H1 (cell line): ENCODE measurements around the gene SRGAP3. TPM values are rescaled to one million over a fixed set of nuclear protein-coding genes. Genes with fewer than 3 reads are reported as not detected.

Experiments used
- CTCF ChIA-PET: fragments of 300-600 bp; sonication (Branson Sonifier 250); formaldehyde crosslinking; loops from one replicate; lab custom pipeline; 2021; ENCODE audit not compliant: partially characterized antibody; lab: Charles Lee
- POLR2A ChIA-PET: fragments of 300-600 bp; sonication (Branson Sonifier 250); formaldehyde crosslinking; loops from one replicate; lab custom pipeline; 2021; ENCODE audit warnings: inconsistent platforms; ENCODE audit not compliant: partially characterized antibody; lab: Charles Lee
- DNase-seq, 2 experiments: peaks; one replicate each; pipeline versions ENCODE4 v3.0.0 to v3.0.0-alpha.2; 2010 to 2022; ENCODE audit warnings: low spot score in 2 of 2, low read depth in 1 of 2, mixed read lengths in 1 of 2
- FAIRE-seq: peaks from 2 replicates; lab custom pipeline; 2011; peaks lifted over from hg19 to GRCh38; lab: Jason Lieb, UNC
- H2AFZ ChIP-seq: 2 replicates; pipeline ENCODE4 v1.8.1; 2012; ENCODE audit warnings: low read length, inconsistent platforms
- H2AK5ac ChIP-seq: 2 replicates; pipeline ENCODE4 v1.6.1; 2013; ENCODE audit warnings: low read depth, low read length
- H2BK120ac ChIP-seq: replicated peaks from 2 replicates; pipeline ENCODE3; 2013; ENCODE audit warnings: low read depth, low read length, inconsistent platforms
- H2BK12ac ChIP-seq: 2 replicates; pipeline ENCODE4 v1.6.1; 2013; ENCODE audit warnings: low read depth, low read length
- H2BK15ac ChIP-seq: 2 replicates; pipeline ENCODE4 v1.6.1; 2013; ENCODE audit warnings: low read length
- H2BK20ac ChIP-seq: 2 replicates; pipeline ENCODE4 v1.6.1; 2013; ENCODE audit warnings: low read length
- H2BK5ac ChIP-seq: 2 replicates; pipeline ENCODE4 v1.6.1; 2013; ENCODE audit warnings: low read depth, low read length
- H3K14ac ChIP-seq: 2 replicates; pipeline ENCODE4 v1.6.1; 2013; ENCODE audit warnings: inconsistent platforms; ENCODE audit not compliant: insufficient read length
- H3K18ac ChIP-seq: 2 replicates; pipeline ENCODE4 v1.6.1; 2013; ENCODE audit warnings: low read length; ENCODE audit errors: extremely low read depth
- H3K23ac ChIP-seq: 2 replicates; pipeline ENCODE4 v1.6.1; 2013; ENCODE audit warnings: inconsistent platforms; ENCODE audit not compliant: insufficient read length
- H3K23me2 ChIP-seq: 2 replicates; pipeline ENCODE4 v1.6.1; 2013; ENCODE audit warnings: low read depth, low read length
- H3K27ac ChIP-seq: 2 replicates; pipeline ENCODE4 v1.6.1; 2011; ENCODE audit warnings: low read depth, low read length, inconsistent platforms
- H3K27me3 ChIP-seq, 4 experiments: replicated peaks in 1 of 4; 1 replicate in 1 of 4; 2 replicates in 3 of 4; pipeline versions ENCODE4 v1.6.1 to v1.8.1; 2011 to 2013; ENCODE audit warnings: low read length in 3 of 4, mild to moderate bottlenecking in 3 of 4, inconsistent platforms in 2 of 4, mixed read lengths in 2 of 4, moderate library complexity in 1 of 4; ENCODE audit not compliant: control insufficient read depth in 3 of 4, insufficient read depth in 3 of 4; ENCODE audit errors: extremely low read depth in 1 of 4
- H3K36me3 ChIP-seq, 4 experiments: 2 replicates each; pipeline versions ENCODE4 v1.6.1 to v1.8.1; 2011 to 2013; ENCODE audit warnings: mild to moderate bottlenecking in 4 of 4, low read length in 3 of 4, moderate library complexity in 2 of 4, control low read depth in 1 of 4, inconsistent platforms in 1 of 4; ENCODE audit not compliant: insufficient read depth in 4 of 4, control insufficient read depth in 2 of 4
- H3K4ac ChIP-seq: replicated peaks from 2 replicates; pipeline ENCODE3; 2013; ENCODE audit warnings: low read length, low read depth, mixed read lengths, inconsistent platforms; ENCODE audit not compliant: insufficient read length
- H3K4me1 ChIP-seq, 4 experiments: replicated peaks in 1 of 4; 1 replicate in 1 of 4; 2 replicates in 3 of 4; pipeline versions ENCODE4 v1.6.1 to v1.8.1; 2011 to 2013; ENCODE audit warnings: low read length in 3 of 4, inconsistent platforms in 2 of 4, mixed read lengths in 1 of 4; ENCODE audit not compliant: insufficient read depth in 4 of 4, control insufficient read depth in 3 of 4
- H3K4me2 ChIP-seq, 2 experiments: 2 replicates each; pipeline versions ENCODE4 v1.6.1 to v1.8.1; 2011 to 2013; ENCODE audit warnings: low read depth in 2 of 2, low read length in 2 of 2, control low read depth in 1 of 2, inconsistent platforms in 1 of 2, mild to moderate bottlenecking in 1 of 2; ENCODE audit not compliant: insufficient read depth in 1 of 2
- H3K4me3 ChIP-seq, 4 experiments: fragments of 200-600, 300-600 bp in 1 of 4; sonication (generic), shearing (Covaris generic), sonication (Bioruptor Twin) in 1 of 4; 2 replicates each; pipeline versions ENCODE4 v1.5.1 to v1.8.1; 2011 to 2016; ENCODE audit warnings: low read length in 4 of 4, low read depth in 3 of 4, control low read depth in 2 of 4, inconsistent platforms in 2 of 4, mild to moderate bottlenecking in 2 of 4, mixed read lengths in 1 of 4, moderate library complexity in 1 of 4; ENCODE audit not compliant: insufficient read depth in 2 of 4; ENCODE audit errors: extremely low read depth in 1 of 4
- H3K56ac ChIP-seq: replicated peaks from 2 replicates; pipeline ENCODE3; 2013; ENCODE audit warnings: low read depth, mild to moderate bottlenecking, mixed read lengths, low read length, inconsistent platforms; ENCODE audit not compliant: insufficient read length
- H3K79me1 ChIP-seq: 2 replicates; pipeline ENCODE4 v1.6.1; 2013; ENCODE audit warnings: low read depth, low read length, control low read depth
- H3K79me2 ChIP-seq, 2 experiments: 2 replicates each; pipeline versions ENCODE4 v1.6.1 to v1.8.1; 2012 to 2013; ENCODE audit warnings: low read length in 2 of 2, mild to moderate bottlenecking in 2 of 2, inconsistent platforms in 1 of 2; ENCODE audit not compliant: insufficient read depth in 2 of 2, control insufficient read depth in 1 of 2
- H3K9ac ChIP-seq, 4 experiments: replicated peaks in 1 of 4; 1 replicate in 1 of 4; 2 replicates in 3 of 4; pipeline versions ENCODE4 v1.6.1 to v1.8.1; 2011 to 2013; ENCODE audit warnings: low read depth in 3 of 4, low read length in 3 of 4, control low read depth in 2 of 4, mild to moderate bottlenecking in 2 of 4, moderate library complexity in 2 of 4, inconsistent platforms in 1 of 4; ENCODE audit errors: extremely low read depth in 1 of 4
- H3K9me3 ChIP-seq, 2 experiments: 2 replicates each; pipeline versions ENCODE4 v1.6.1 to v1.8.1; 2012 to 2013; ENCODE audit warnings: mild to moderate bottlenecking in 2 of 2, moderate library complexity in 2 of 2, control low read depth in 1 of 2, inconsistent platforms in 1 of 2, low read depth in 1 of 2, low read length in 1 of 2, mixed read lengths in 1 of 2; ENCODE audit not compliant: insufficient read depth in 2 of 2
- H4K20me1 ChIP-seq, 2 experiments: replicated peaks in 1 of 2; 2 replicates each; pipeline versions ENCODE3 to v1.8.1; 2011 to 2013; ENCODE audit warnings: inconsistent platforms in 2 of 2, low read length in 2 of 2, mild to moderate bottlenecking in 1 of 2; ENCODE audit not compliant: insufficient read depth in 2 of 2, control insufficient read depth in 1 of 2
- H4K5ac ChIP-seq: 2 replicates; pipeline ENCODE4 v1.6.1; 2013; ENCODE audit warnings: low read length, low read depth, mixed read lengths, inconsistent platforms; ENCODE audit not compliant: insufficient read length
- H4K8ac ChIP-seq: 2 replicates; pipeline ENCODE4 v1.8.0; 2013; ENCODE audit warnings: mild to moderate bottlenecking, moderate library complexity, low read length, inconsistent platforms; ENCODE audit not compliant: insufficient read depth; ENCODE audit errors: extremely low read depth
- H4K91ac ChIP-seq: replicated peaks from 2 replicates; pipeline ENCODE3; 2013; ENCODE audit warnings: low read length, mixed read lengths, inconsistent platforms; ENCODE audit not compliant: insufficient read length
- HDAC2 ChIP-seq, 2 experiments: fragments of 300-600 bp in 1 of 2; sonication (generic) in 1 of 2; IDR thresholded peaks; 2 replicates each; pipeline ENCODE4 v1.6.1; 2011 to 2012; ENCODE audit warnings: low read depth in 2 of 2, low read length in 2 of 2, mild to moderate bottlenecking in 2 of 2, moderate library complexity in 2 of 2, borderline replicate concordance in 1 of 2, inconsistent platforms in 1 of 2
- SAP30 ChIP-seq: fragments of 300-600 bp; sonication (generic); IDR thresholded peaks from 2 replicates; pipeline ENCODE4 v1.7.1; 2012; ENCODE audit warnings: low read length, moderate library complexity, mild to moderate bottlenecking, inconsistent platforms; ENCODE audit not compliant: insufficient read depth, insufficient replicate concordance
- TBP ChIP-seq: IDR thresholded peaks from 2 replicates; pipeline ENCODE4 v1.6.1; 2011; ENCODE audit warnings: low read depth, low read length, improper control_type of control experiment
- USF2 ChIP-seq: IDR thresholded peaks from 2 replicates; pipeline ENCODE4 v1.6.1; 2011; ENCODE audit warnings: low read length, improper control_type of control experiment
- WGBS, 2 experiments: shearing (Covaris generic) in 1 of 2; methylation state at CpG; one replicate each; pipeline versions ENCODE4 v1.1.6 to v1.1.7; 2013 to 2015; ENCODE audit warnings: low lambda C conversion rate in 2 of 2, mixed read lengths in 2 of 2, inconsistent platforms in 1 of 2, low coverage in 1 of 2, missing lambda C conversion rate in 1 of 2; ENCODE audit not compliant: insufficient replicate concordance in 2 of 2, insufficient coverage in 1 of 2, insufficient read length in 1 of 2; ENCODE audit errors: extremely low coverage in 1 of 2, missing lambda C conversion rate in 1 of 2; 5-methylcytosine and 5-hydroxymethylcytosine counted together
- polyA plus RNA-seq, 7 experiments: library from polyadenylated mRNA; depleted of rRNA in 3 of 7; stranded (reverse) in 5 of 7; unstranded in 2 of 7; fragments of >200 nt in 5 of 7; fragments of 200-250 nt in 2 of 7; gene quantifications; 1 replicate in 5 of 7; 2 replicates in 1 of 7; 4 replicates in 1 of 7; pipeline versions ENCODE4 v1.2.1 to v1.2.3, GENCODE V29; 2011 to 2013; ENCODE audit warnings: missing spikeins in 2 of 7, mixed read lengths in 2 of 7
- total RNA-seq: library from RNA; stranded (reverse); fragmentation: NEBNext Ultra II Directional; extraction: Animal tissue kit (Norgen Biotek cat#: 25700); gene quantifications from 2 replicates; pipeline ENCODE4 v1.2.1, GENCODE V29; 2021

Gene SRGAP3
- total and polyA plus RNA-seq, 2 of the 8 experiments (the other 6 are each of a cell fraction or from before 2014, with no cell fraction given) = 5.8 to 11.4 TPM

- H3K9me3 ChIP-seq = no peaks in the 10 kb centered on the region
- no peaks in the 10 kb centered on the region for H3K36me3 ChIP-seq
- no peak overlapping the region for H3K27ac ChIP-seq
- no peak overlapping the region for H3K4ac ChIP-seq
- H3K4me3 ChIP-seq = no peak overlapping the region
- H2BK12ac ChIP-seq = no peak overlapping the region
- H3K4me2 ChIP-seq = no peak overlapping the region
- ChIA-PET CTCF (no interaction called here), POLR2A (no interaction called here)
- H2BK15ac ChIP-seq = no peak overlapping the region
- H2AFZ ChIP-seq = no peak overlapping the region
- H2BK5ac ChIP-seq = no peak overlapping the region
- no peak overlapping the region for H2AK5ac ChIP-seq
- peaks cover 0 to 1% of the 10 kb centered on the region in 2 experiments for H4K20me1 ChIP-seq
- H2BK20ac ChIP-seq = no peak overlapping the region
- H2BK120ac ChIP-seq = no peak overlapping the region
- no peak overlapping the region for H3K14ac ChIP-seq
- H3K9ac ChIP-seq = no peak overlapping the region
- peaks cover 9 to 17% (median 13%) of the 10 kb centered on the region in 4 experiments for H3K4me1 ChIP-seq
- H3K23ac ChIP-seq = no peak overlapping the region
- no peak for DNase-seq
- H3K23me2 ChIP-seq = no peaks in the 10 kb centered on the region
- H4K8ac ChIP-seq = no peak overlapping the region
- H3K27me3 ChIP-seq = no peaks in the 10 kb centered on the region; a peak in 2 of 7 replicates
- H4K91ac ChIP-seq = no peak overlapping the region
- no peak overlapping the region for H3K56ac ChIP-seq
- no peaks in the 10 kb centered on the region for H3K79me2 ChIP-seq
- 98% methylated on average over 2 of the region's 2 CpGs; no CpG with 5 or more reads in 1 of the 2 experiments for WGBS, 2 experiments
- no peak overlapping the region; the same call in 1 of the 2 replicates for H3K18ac ChIP-seq
- no peaks in the 10 kb centered on the region for H3K79me1 ChIP-seq
- TF ChIP-seq HDAC2 (IDR thresholded peaks at IDR 0.05; ENCODE audit: borderline replicate concordance in 1 of 2, low read depth in 2 of 2, low read length in 2 of 2) (no peak), TBP (no peak), USF2 (no peak), SAP30 (no peak)
- no peak for FAIRE-seq
- no peak overlapping the region for H4K5ac ChIP-seq
These were observed 26.3 kb downstream of the SRGAP3 start for GRCh38 chr3:9222956-9223639.
